Progenitor cell of endocrine pancreas (in vitro differentiated cells): Measurements from ENCODE around the gene AHDC1. TPM values are rescaled to one million over a fixed set of nuclear protein-coding genes. Genes with fewer than 3 reads are reported as not detected.
A peak's percentile ranks its signal among the peaks of the same experiment; 100 is the strongest.

Source experiments
- DNase-seq: peaks from one replicate; pipeline ENCODE4 v3.0.0; 2021; ENCODE audit warnings: low spot score; ENCODE audit not compliant: unreplicated experiment
- H3K27ac Mint-ChIP-seq: 2 replicates; pipeline ENCODE4 v1.8.0; 2021; ENCODE audit warnings: mild to moderate bottlenecking, moderate library complexity, mixed read lengths
- H3K27me3 Mint-ChIP-seq: 2 replicates; pipeline ENCODE4 v1.8.0; 2021; ENCODE audit warnings: mixed read lengths
- H3K36me3 Mint-ChIP-seq: 2 replicates; pipeline ENCODE4 v1.8.0; 2022; ENCODE audit warnings: mixed read lengths; ENCODE audit not compliant: insufficient read depth
- H3K4me1 Mint-ChIP-seq: 2 replicates; pipeline ENCODE4 v1.8.0; 2021; ENCODE audit warnings: low read depth, mixed read lengths
- H3K4me3 Mint-ChIP-seq: 2 replicates; pipeline ENCODE4 v1.8.0; 2021; ENCODE audit warnings: low read depth, mild to moderate bottlenecking, moderate library complexity, mixed read lengths
- H3K9me3 Mint-ChIP-seq: 2 replicates; pipeline ENCODE4 v1.8.0; 2021; ENCODE audit warnings: low read depth, mixed read lengths
- total RNA-seq: library from RNA; stranded (reverse); gene quantifications from 2 replicates; pipeline ENCODE4 v1.2.1, GENCODE V29; 2021
- TF ChIP-seq, protein P1 (sequence below): fragments of 200-600 bp; sonication (generic); IDR thresholded peaks from one replicate; pipeline ENCODE4 v1.5.0; 2021; ENCODE audit warnings: antibody characterized with exemption, mild to moderate bottlenecking; ENCODE audit not compliant: unreplicated experiment

The AHDC1 gene
- total RNA-seq, 1 donor from 2014 or later: 53.3 TPM

DNA sequence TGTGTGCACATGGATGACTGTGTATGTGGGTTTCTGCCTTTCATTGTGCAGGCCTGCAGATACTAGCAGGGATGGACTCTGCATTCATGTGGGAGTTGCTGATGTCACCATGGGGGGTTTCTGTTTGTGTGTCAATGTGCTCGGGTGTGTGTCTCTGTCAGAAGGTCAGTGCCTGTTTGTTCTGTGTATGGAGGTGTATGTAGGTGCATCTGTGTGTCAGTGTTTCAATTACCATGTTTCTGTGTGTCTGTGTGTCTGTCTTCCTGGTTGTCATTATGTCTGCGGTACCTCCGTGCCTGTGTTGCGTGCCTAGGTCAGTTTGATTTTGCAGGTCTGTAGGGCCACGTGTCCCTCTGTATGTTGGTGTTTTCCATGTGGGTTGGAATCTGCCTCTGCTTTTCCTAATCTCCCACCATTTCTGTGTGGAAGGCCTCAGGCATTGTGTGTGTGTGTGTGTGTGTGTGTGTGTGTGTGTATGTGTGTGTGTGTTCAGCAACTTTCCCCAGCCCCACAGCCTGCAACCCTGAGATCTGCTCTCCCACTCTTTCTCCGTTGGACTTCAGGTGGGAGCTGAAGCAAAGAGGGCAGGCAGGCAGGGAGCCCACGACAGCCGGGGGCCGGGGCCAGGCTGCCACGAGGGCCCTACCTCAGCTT, 77.2 kb downstream of the AHDC1 start:
- Mint-ChIP-seq H3K9me3 (no peaks in the 10 kb centered on the region), H3K4me3 (peak overlapping the region; percentile 62), H3K27me3 (no peaks in the 10 kb centered on the region), H3K4me1 (peaks cover 59% of the 10 kb centered on the region), H3K36me3 (no peaks in the 10 kb centered on the region), H3K27ac (peak overlapping the region; percentile 87)
- TF ChIP-seq, protein P1, sequence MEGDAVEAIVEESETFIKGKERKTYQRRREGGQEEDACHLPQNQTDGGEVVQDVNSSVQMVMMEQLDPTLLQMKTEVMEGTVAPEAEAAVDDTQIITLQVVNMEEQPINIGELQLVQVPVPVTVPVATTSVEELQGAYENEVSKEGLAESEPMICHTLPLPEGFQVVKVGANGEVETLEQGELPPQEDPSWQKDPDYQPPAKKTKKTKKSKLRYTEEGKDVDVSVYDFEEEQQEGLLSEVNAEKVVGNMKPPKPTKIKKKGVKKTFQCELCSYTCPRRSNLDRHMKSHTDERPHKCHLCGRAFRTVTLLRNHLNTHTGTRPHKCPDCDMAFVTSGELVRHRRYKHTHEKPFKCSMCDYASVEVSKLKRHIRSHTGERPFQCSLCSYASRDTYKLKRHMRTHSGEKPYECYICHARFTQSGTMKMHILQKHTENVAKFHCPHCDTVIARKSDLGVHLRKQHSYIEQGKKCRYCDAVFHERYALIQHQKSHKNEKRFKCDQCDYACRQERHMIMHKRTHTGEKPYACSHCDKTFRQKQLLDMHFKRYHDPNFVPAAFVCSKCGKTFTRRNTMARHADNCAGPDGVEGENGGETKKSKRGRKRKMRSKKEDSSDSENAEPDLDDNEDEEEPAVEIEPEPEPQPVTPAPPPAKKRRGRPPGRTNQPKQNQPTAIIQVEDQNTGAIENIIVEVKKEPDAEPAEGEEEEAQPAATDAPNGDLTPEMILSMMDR: no peak
- no peak for DNase-seq

DNA sequence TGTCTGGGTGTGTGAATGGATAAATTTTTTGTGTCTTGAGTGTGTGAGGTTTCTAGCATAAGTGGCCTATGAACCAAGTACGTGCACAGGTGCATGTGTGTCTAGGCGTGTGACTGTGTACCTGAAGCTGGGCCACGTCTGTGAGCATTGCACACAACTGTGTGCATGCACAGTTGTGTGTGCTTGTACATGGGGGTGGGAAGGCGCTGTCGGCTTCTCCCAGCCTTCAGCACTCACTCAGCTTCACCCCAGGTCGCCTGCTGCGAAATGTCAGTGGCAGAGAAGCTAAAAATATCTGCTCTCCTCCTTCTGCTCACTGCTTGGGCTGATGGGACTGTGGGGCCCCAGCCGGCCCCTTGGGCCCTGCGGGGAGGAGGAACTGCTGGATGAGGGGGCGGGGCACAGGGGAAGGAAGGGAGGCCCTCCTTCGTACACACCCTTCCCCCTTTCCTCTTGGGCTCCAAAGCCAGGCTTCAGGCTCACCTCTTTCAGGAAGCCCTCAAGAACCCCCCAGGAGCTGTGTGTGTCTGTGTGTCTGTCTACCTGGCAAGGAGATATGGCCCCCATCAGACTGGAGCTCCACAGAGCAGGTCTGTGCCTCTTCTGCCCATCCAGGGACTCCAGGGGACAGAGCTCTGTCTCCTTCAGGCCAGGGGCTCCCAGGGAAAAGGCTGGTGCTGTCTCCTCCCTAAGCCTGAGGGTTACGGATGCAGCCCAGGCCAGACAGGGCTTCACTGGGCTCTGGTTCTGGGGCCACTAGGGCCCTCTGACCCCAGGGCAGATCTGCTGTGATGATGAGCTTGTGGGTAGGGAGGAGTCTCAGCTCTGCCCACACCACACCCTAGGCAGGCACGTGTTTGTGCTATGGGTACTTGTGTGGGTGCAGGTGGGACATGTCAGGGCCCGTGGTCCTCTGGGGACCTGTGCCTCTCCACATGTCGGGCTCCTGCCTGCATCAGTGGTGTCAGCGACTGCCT, 78.4 kb downstream of the AHDC1 start:
- Mint-ChIP-seq H3K27me3 (no peaks in the 10 kb centered on the region), H3K4me1 (peaks cover 59% of the 10 kb centered on the region), H3K9me3 (no peaks in the 10 kb centered on the region), H3K4me3 (peak overlapping the region; percentile 52), H3K36me3 (no peaks in the 10 kb centered on the region), H3K27ac (peak overlapping the region; percentile 87)
- DNase-seq: no peak
- TF ChIP-seq, protein P1: no peak

DNA sequence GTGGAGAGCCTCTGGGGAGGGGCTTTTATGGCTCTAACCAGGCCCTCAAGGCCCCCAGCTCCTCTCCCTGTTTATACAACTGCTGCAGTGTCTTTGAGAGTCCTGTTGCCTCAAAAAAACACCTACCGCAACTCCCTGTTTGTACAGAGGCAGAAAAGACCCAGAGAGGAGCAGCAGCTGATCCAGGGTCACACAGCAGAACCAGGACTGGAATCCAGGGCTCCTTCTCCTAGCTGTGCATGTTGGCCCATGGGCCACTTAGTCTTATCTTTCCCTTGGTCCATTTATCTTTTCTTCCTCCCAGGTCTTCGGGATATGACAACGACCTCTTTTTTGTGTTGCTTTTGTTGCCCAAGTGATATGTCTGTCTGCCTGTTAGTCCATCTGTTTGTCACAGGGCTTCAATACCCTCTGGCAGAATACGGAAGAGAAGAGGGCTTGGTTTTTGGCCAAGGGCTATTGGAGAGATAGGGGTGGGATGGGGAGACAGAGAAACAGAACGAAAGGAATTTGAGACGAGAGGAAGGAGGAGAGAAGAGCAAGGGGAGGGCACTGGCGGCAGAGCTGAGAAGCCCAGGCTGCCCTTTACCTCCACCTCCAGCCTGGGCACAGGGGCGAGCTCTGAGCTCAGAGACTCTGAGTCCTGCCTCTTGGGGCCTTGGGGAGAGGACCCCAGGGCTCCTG, 80.5 kb downstream of the AHDC1 start:
- Mint-ChIP-seq H3K27ac (no peak overlapping the region), H3K4me1 (peaks cover 56% of the 10 kb centered on the region), H3K9me3 (no peaks in the 10 kb centered on the region), H3K36me3 (no peaks in the 10 kb centered on the region), H3K27me3 (no peaks in the 10 kb centered on the region), H3K4me3 (no peak overlapping the region)
- no peak for DNase-seq
- TF ChIP-seq, protein P1: no peak

DNA sequence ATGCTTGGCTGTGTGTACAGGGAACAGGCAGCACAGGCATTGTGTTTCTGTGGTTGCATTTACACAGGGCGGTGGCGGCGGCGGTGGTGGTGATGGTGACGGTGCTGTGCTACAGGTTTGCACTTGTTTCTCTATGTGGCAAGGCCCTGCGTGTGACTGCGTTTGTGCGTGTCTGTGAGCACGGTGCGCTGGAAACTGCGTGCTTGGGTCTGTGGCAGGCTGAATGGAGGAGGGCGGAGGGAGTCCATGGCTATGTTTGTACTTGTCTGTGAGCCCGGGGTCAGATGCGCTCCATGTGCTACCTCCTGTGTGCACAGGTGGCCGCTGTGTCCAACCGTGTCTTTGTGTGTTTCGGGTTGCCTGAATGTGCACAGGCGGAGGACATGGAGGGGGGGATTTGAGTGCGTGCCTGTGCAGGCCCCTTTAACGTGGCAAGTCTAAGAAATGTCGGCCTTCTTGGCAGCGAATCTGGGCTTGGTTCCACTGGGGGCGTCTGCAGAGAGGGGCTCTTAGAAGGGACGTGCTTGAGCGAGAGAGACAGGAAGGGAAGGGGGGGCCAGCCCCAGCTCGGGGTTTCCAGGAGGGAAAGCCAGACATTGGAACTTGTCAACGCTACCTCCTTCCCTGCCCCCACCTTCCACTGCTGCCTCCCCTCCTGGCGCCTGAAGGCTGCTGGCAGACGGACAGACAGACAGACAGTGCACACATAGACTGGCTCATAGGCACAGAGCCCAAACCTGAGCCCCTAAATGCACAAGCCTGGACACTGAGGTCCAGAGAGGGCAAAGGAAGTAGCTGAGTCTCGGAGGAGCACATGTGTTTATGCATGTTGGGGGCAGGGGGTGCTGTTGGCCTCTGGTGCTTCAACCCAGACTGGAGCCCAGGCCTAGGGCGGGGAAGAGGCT, 81.3 kb downstream of the AHDC1 start:
- no peaks in the 10 kb centered on the region for H3K27me3 Mint-ChIP-seq
- H3K4me3 Mint-ChIP-seq: peak overlapping the region; percentile 2
- no peaks in the 10 kb centered on the region for H3K36me3 Mint-ChIP-seq
- no peak for DNase-seq
- TF ChIP-seq, protein P1: peak; percentile 39
- no peaks in the 10 kb centered on the region for H3K9me3 Mint-ChIP-seq
- peaks cover 58% of the 10 kb centered on the region for H3K4me1 Mint-ChIP-seq
- peak overlapping the region; percentile 76 for H3K27ac Mint-ChIP-seq
